ENCODE measurements around the gene FAR1.

DNA sequence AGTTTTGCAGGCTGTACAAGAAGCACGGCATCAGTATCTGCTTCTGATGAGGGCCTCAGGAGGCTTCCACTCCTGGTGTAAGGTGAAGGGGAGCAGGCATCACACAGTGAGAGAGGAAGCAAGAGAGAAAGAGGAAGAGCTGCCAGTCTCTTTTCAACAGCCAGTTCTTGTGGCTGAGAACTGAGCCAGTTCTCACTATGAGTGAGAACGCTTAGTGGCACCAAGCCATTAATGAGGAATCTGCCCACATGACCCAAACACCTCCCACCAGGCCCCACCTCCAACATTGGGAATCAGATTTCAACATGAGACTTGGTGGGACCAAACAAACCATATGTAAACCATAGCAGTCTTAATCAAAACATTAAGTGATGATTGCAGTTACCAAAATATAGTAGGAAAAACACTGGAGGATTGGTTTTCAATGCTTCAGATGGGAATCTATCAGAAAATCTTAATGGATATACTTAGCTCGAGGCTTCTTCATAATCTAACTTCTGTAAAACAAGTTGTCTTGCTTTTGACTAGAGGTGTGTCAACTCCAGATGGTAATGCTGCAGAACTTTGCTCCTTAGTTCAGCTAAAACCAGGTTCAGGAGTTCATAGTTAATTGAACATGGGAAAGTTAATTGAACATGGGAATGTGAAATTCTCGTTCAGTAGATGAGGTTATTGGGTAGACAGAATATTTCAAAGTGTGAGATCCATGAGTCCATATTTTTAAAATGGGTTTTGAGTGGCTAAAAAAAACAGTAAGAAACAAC, 12.2 kb downstream of the FAR1 start:
- TF ChIP-seq POLR2A (IDR thresholded peaks at IDR 0.05; ENCODE audit: low read depth, low read length), result no peak
- no peak for TF ChIP-seq TAF1 (IDR thresholded peaks at IDR 0.05; ENCODE audit: borderline replicate concordance, low read depth, low read length)
- no peak for TF ChIP-seq POLR2AphosphoS5 (IDR thresholded peaks at IDR 0.05; ENCODE audit: low read depth, low read length)
